ENCODE results near the gene KCNMA1. TPM values are rescaled to one million over a fixed set of nuclear protein-coding genes. Genes with fewer than 3 reads are reported as not detected.

The KCNMA1 gene
- total and polyA plus RNA-seq, 9 of the 15 experiments (the other 6 are each of a cell fraction or from before 2014, with no cell fraction given) = 0.01 to 0.95 (median 0.15) TPM; not detected in 4

- Histone ChIP-seq H3K4me1 (replicated peaks in 1 of 2; ENCODE audit: control insufficient read depth in 2 of 2, insufficient read depth in 2 of 2, low read length in 2 of 2) (no peaks in the 10 kb centered on the region), H3K9ac (ENCODE audit: insufficient read depth in 1 of 2, low read depth in 2 of 2, low read length in 2 of 2) (no peak overlapping the region), H3K36me3 (ENCODE audit: control insufficient read depth, insufficient read depth, low read length) (no peaks in the 10 kb centered on the region), H3K9me1 (ENCODE audit: control insufficient read depth, insufficient read depth, low read length) (no peaks in the 10 kb centered on the region), H4K20me1 (replicated peaks; ENCODE audit: control insufficient read depth, insufficient read depth, low read length) (no peaks in the 10 kb centered on the region; the same call in 1 of the 2 replicates), H3K4me3 (no peak overlapping the region), H3K4me2 (ENCODE audit: insufficient read depth, low read length) (no peak overlapping the region), H3K27me3 (ENCODE audit: control insufficient read depth in 2 of 2, insufficient read depth in 2 of 2, low read length in 2 of 2) (peaks cover 14 to 48% of the 10 kb centered on the region in 2 experiments; a peak in 4 of 5 replicates), H3K27ac (ENCODE audit: extremely low read depth, low read depth, low read length) (no peak overlapping the region), H3K9me3 (replicated peaks; ENCODE audit: control insufficient read depth, insufficient read depth, low read depth, low read length) (no peaks in the 10 kb centered on the region), H3K79me2 (ENCODE audit: control insufficient read depth, insufficient read depth, low read length) (no peaks in the 10 kb centered on the region), H2AFZ (ENCODE audit: low read depth, low read length) (no peak overlapping the region)
- WGBS (ENCODE audit: insufficient coverage, low coverage, missing lambda C conversion rate) = under 1% methylated on average over 9 of the region's 9 CpGs
- TF ChIP-seq HDAC8 (tag; IDR thresholded peaks at IDR 0.05) (no peak), L3MBTL2 (IDR thresholded peaks at IDR 0.05) (no peak), FOXK2 (conservative IDR thresholded peaks at IDR 0.05 in 1 of 2, IDR thresholded peaks at IDR 0.05 in 1 of 2; ENCODE audit: low read depth in 2 of 2) (no peak), ZNF592 (IDR thresholded peaks at IDR 0.05) (no peak)
- ChIA-PET POLR2A (interaction anchor here (0.8 to 1.0 kb wide), 2 partner anchors 8 to 31 kb away, joined by 3 read pairs; no protein-coding TSS in a partner anchor), CTCF (ENCODE audit: low intra/inter-chr PET ratio) (no interaction called here)
- intact Hi-C loops (cut with micrococcal nuclease) = no loop called here
- DNase-seq (ENCODE audit: extremely low read depth in 1 of 4, low spot score in 3 of 4) (no peak), FAIRE-seq (no peak), ATAC-seq (no peak)
- no TSS peak for BruUV-seq (replicated peaks)
- in situ Hi-C loops (cut with MboI) = no loop called here
Observed at GRCh38 chr10:77576444-77577032, 61.1 kb downstream of the KCNMA1 start.
